ENCODE results near the gene ATRAID. TPM values are rescaled to one million over a fixed set of nuclear protein-coding genes. Genes with fewer than 3 reads are reported as not detected.
A peak's percentile ranks its signal among the peaks of the same experiment; 100 is the strongest.

Gene ATRAID
- polyA plus RNA-seq, 1 donor: 131 TPM

GRCh38 chr2:27218614-27219013, 6.8 kb downstream of the ATRAID start:
- peaks cover 41% of the 10 kb centered on the region for H3K36me3 ChIP-seq (ENCODE audit: control insufficient read depth, insufficient read depth, low read length)
- peak overlapping the region; percentile 12 for H3K27ac ChIP-seq (ENCODE audit: low read length)
- H3K9me3 ChIP-seq (ENCODE audit: control insufficient read depth, low read depth, low read length): no peaks in the 10 kb centered on the region
- DNase-seq: no peak
- H3K4me3 ChIP-seq (ENCODE audit: low read length): no peak overlapping the region
- no peaks in the 10 kb centered on the region for H3K27me3 ChIP-seq (ENCODE audit: control insufficient read depth, insufficient read depth, low read length)
- H3K4me1 ChIP-seq (ENCODE audit: control insufficient read depth, insufficient read depth, low read length): peaks cover 22% of the 10 kb centered on the region
- no CpG with 5 or more reads among the region's 4 CpGs for WGBS (ENCODE audit: insufficient coverage, low lambda C conversion rate)

GRCh38 chr2:27219091-27219490, 7.2 kb downstream of the ATRAID start:
- H3K9me3 ChIP-seq (ENCODE audit: control insufficient read depth, low read depth, low read length): no peaks in the 10 kb centered on the region
- no peak overlapping the region for H3K4me3 ChIP-seq (ENCODE audit: low read length)
- H3K4me1 ChIP-seq (ENCODE audit: control insufficient read depth, insufficient read depth, low read length): peaks cover 20% of the 10 kb centered on the region
- WGBS (ENCODE audit: insufficient coverage, low lambda C conversion rate): 22% methylated on average over 1 of the region's 2 CpGs
- DNase-seq: peak in 1 of 2 donors; percentile 58
- no peaks in the 10 kb centered on the region for H3K27me3 ChIP-seq (ENCODE audit: control insufficient read depth, insufficient read depth, low read length)
- H3K36me3 ChIP-seq (ENCODE audit: control insufficient read depth, insufficient read depth, low read length): peaks cover 45% of the 10 kb centered on the region
- peak overlapping the region; percentile 12 for H3K27ac ChIP-seq (ENCODE audit: low read length)

- Histone ChIP-seq H3K4me3 (ENCODE audit: low read length) (no peak overlapping the region), H3K27ac (ENCODE audit: low read length) (no peak overlapping the region), H3K27me3 (ENCODE audit: control insufficient read depth, insufficient read depth, low read length) (no peaks in the 10 kb centered on the region), H3K36me3 (ENCODE audit: control insufficient read depth, insufficient read depth, low read length) (peaks cover 53% of the 10 kb centered on the region), H3K4me1 (ENCODE audit: control insufficient read depth, insufficient read depth, low read length) (peaks cover 20% of the 10 kb centered on the region), H3K9me3 (ENCODE audit: control insufficient read depth, low read depth, low read length) (no peaks in the 10 kb centered on the region)
- no peak for DNase-seq
- WGBS (ENCODE audit: insufficient coverage, low lambda C conversion rate): 80% methylated on average over 1 of the region's 7 CpGs
Observed at GRCh38 chr2:27220091-27220490, 8.2 kb downstream of the ATRAID start.

DNA sequence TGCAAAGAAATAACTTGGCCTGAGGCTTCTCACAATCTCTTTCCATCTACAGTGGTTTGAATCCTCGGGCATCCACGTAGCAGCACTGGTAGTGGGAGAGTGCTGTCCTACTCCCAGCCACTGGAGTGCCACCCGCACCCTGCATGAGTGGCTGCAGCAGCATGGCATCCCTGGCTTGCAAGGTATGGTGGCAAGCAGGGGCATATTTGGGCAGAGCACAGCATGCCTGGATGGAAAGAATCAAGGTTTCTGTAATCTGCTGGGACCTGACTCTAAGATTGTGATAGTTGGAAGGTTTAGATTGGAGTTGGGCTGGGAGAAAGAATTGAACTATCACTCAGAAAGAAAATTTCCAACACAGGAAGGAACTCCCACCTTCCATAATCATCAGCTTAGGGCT, 9.3 kb downstream of the ATRAID start:
- DNase-seq: no peak
- Histone ChIP-seq H3K9me3 (ENCODE audit: control insufficient read depth, low read depth, low read length) (no peaks in the 10 kb centered on the region), H3K4me3 (ENCODE audit: low read length) (no peak overlapping the region), H3K27ac (ENCODE audit: low read length) (no peak overlapping the region), H3K36me3 (ENCODE audit: control insufficient read depth, insufficient read depth, low read length) (peaks cover 58% of the 10 kb centered on the region), H3K27me3 (ENCODE audit: control insufficient read depth, insufficient read depth, low read length) (no peaks in the 10 kb centered on the region), H3K4me1 (ENCODE audit: control insufficient read depth, insufficient read depth, low read length) (peaks cover 20% of the 10 kb centered on the region)
- no CpG with 5 or more reads among the region's 3 CpGs for WGBS (ENCODE audit: insufficient coverage, low lambda C conversion rate)

DNA sequence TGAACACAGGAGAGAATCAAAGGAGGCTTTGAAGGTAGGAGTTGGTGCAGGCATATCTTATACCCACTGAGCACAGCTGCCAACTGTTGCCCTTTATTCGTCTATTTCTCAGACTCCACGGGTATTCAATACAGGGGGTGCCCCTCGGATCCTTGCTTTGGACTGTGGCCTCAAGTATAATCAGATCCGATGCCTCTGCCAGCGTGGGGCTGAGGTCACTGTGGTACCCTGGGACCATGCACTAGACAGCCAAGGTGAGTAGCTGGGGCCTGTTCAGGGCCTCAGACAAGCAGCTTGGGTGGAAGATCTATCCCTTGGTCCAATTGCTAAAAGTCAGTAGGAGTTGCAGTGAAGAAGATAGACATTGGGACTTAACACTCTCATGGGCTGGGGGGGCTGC, 10.6 kb downstream of the ATRAID start:
- WGBS (ENCODE audit: insufficient coverage, low lambda C conversion rate): no CpG with 5 or more reads among the region's 5 CpGs
- peaks cover 70% of the 10 kb centered on the region for H3K36me3 ChIP-seq (ENCODE audit: control insufficient read depth, insufficient read depth, low read length)

DNA sequence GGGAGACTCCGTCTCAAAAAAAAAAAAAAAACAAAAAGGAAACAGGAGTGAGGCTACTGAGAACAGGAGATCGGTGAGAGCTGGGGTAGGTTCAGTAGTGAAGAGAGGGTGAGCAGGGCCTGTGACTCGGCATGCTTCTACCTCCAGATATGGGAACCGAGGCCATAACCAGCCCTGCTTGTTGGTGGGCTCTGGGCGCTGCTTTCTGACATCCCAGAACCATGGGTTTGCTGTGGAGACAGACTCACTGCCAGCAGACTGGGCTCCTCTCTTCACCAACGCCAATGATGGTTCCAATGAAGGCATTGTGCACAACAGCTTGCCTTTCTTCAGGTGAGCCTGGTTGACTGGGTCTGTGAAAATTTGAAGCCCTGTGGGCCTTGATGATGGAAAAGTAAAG, 11.6 kb downstream of the ATRAID start:
- Histone ChIP-seq H3K4me1 (ENCODE audit: control insufficient read depth, insufficient read depth, low read length) (peaks cover 8% of the 10 kb centered on the region), H3K36me3 (ENCODE audit: control insufficient read depth, insufficient read depth, low read length) (peaks cover 69% of the 10 kb centered on the region)
- WGBS (ENCODE audit: insufficient coverage, low lambda C conversion rate): no CpG with 5 or more reads among the region's 6 CpGs

More for the DNA sequence above, 10.6 kb downstream of the ATRAID start:
- Histone ChIP-seq H3K9me3 (ENCODE audit: control insufficient read depth, low read depth, low read length) (no peaks in the 10 kb centered on the region), H3K27me3 (ENCODE audit: control insufficient read depth, insufficient read depth, low read length) (no peaks in the 10 kb centered on the region), H3K4me1 (ENCODE audit: control insufficient read depth, insufficient read depth, low read length) (peaks cover 17% of the 10 kb centered on the region), H3K4me3 (ENCODE audit: low read length) (no peak overlapping the region), H3K27ac (ENCODE audit: low read length) (no peak overlapping the region)
- DNase-seq: no peak

DNA sequence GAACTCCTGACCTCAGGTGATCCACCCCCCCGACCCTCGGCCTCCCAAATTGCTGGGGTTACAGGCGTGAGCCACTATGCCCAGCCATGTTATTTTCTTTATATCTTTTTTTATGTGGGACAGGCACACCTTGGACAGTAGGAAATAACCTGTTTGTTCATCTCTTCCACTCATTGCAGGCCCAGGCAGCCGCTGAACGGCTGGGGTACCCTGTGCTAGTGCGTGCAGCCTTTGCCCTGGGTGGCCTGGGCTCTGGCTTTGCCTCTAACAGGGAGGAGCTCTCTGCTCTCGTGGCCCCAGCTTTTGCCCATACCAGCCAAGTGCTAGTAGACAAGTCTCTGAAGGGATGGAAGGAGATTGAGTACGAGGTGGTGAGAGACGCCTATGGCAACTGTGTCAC, 13.7 kb downstream of the ATRAID start:
- no peak for DNase-seq
- H3K9me3 ChIP-seq (ENCODE audit: control insufficient read depth, low read depth, low read length): no peaks in the 10 kb centered on the region
- H3K4me3 ChIP-seq (ENCODE audit: low read length): no peak overlapping the region
- no peak overlapping the region for H3K27ac ChIP-seq (ENCODE audit: low read length)
- no peaks in the 10 kb centered on the region for H3K4me1 ChIP-seq (ENCODE audit: control insufficient read depth, insufficient read depth, low read length)
- WGBS (ENCODE audit: insufficient coverage, low lambda C conversion rate): no CpG with 5 or more reads among the region's 9 CpGs
- peaks cover 70% of the 10 kb centered on the region for H3K36me3 ChIP-seq (ENCODE audit: control insufficient read depth, insufficient read depth, low read length)
- no peaks in the 10 kb centered on the region for H3K27me3 ChIP-seq (ENCODE audit: control insufficient read depth, insufficient read depth, low read length)

More for the DNA sequence above, 11.6 kb downstream of the ATRAID start:
- no peak overlapping the region for H3K27ac ChIP-seq (ENCODE audit: low read length)
- DNase-seq: no peak
- H3K27me3 ChIP-seq (ENCODE audit: control insufficient read depth, insufficient read depth, low read length): no peaks in the 10 kb centered on the region
- H3K4me3 ChIP-seq (ENCODE audit: low read length): no peak overlapping the region
- no peaks in the 10 kb centered on the region for H3K9me3 ChIP-seq (ENCODE audit: control insufficient read depth, low read depth, low read length)

DNA sequence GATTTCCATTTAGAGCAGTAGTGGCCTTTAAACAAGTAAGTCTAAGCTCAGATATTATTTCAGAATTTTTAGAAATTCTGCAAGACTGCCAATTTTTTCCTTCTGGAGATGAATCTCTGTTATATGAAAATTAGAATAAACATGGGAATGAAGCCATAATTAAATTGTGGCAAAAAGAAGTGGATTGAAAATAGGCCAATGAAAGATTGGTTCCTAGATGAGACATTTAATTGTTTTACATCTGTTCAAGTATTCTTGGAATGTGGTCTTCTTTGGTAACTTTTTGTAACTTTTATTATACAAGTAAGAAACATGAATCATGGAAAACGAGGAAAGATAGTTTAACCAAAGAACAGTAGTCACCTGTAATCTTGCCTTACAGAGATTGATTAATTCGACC, 15.7 kb downstream of the ATRAID start:
- peaks cover 72% of the 10 kb centered on the region for H3K36me3 ChIP-seq (ENCODE audit: control insufficient read depth, insufficient read depth, low read length)
- WGBS (ENCODE audit: insufficient coverage, low lambda C conversion rate): no CpG with 5 or more reads among the region's 2 CpGs

DNA sequence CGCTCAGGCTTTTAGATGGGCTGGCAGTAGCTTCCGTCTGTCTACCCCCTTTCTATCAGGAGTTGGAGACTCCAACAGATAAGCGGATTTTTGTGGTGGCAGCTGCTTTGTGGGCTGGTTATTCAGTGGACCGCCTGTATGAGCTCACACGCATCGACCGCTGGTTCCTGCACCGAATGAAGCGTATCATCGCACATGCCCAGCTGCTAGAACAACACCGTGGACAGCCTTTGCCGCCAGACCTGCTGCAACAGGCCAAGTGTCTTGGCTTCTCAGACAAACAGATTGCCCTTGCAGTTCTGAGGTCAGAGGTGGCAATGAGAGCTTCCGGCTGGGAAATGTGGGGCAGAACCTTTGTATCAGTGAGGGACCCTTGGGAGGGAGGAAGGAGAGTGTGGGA, 20.1 kb downstream of the ATRAID start:
- no peak for DNase-seq
- no peaks in the 10 kb centered on the region for H3K4me1 ChIP-seq (ENCODE audit: control insufficient read depth, insufficient read depth, low read length)
- WGBS (ENCODE audit: insufficient coverage, low lambda C conversion rate): no CpG with 5 or more reads among the region's 13 CpGs
- no peak overlapping the region for H3K4me3 ChIP-seq (ENCODE audit: low read length)
- no peak overlapping the region for H3K27ac ChIP-seq (ENCODE audit: low read length)
- no peaks in the 10 kb centered on the region for H3K9me3 ChIP-seq (ENCODE audit: control insufficient read depth, low read depth, low read length)
- no peaks in the 10 kb centered on the region for H3K27me3 ChIP-seq (ENCODE audit: control insufficient read depth, insufficient read depth, low read length)
- peaks cover 74% of the 10 kb centered on the region for H3K36me3 ChIP-seq (ENCODE audit: control insufficient read depth, insufficient read depth, low read length)

More for the DNA sequence above, 15.7 kb downstream of the ATRAID start:
- Histone ChIP-seq H3K27me3 (ENCODE audit: control insufficient read depth, insufficient read depth, low read length) (no peaks in the 10 kb centered on the region), H3K9me3 (ENCODE audit: control insufficient read depth, low read depth, low read length) (no peaks in the 10 kb centered on the region), H3K4me1 (ENCODE audit: control insufficient read depth, insufficient read depth, low read length) (no peaks in the 10 kb centered on the region), H3K27ac (ENCODE audit: low read length) (no peak overlapping the region), H3K4me3 (ENCODE audit: low read length) (no peak overlapping the region)
- DNase-seq: no peak

GRCh38 chr2:27233341-27233740, 21.5 kb downstream of the ATRAID start:
- Histone ChIP-seq H3K27ac (ENCODE audit: low read length) (no peak overlapping the region), H3K36me3 (ENCODE audit: control insufficient read depth, insufficient read depth, low read length) (peaks cover 83% of the 10 kb centered on the region), H3K4me3 (ENCODE audit: low read length) (no peak overlapping the region), H3K27me3 (ENCODE audit: control insufficient read depth, insufficient read depth, low read length) (no peaks in the 10 kb centered on the region), H3K4me1 (ENCODE audit: control insufficient read depth, insufficient read depth, low read length) (no peaks in the 10 kb centered on the region), H3K9me3 (ENCODE audit: control insufficient read depth, low read depth, low read length) (no peaks in the 10 kb centered on the region)
- no peak for DNase-seq
- no CpG with 5 or more reads among the region's 14 CpGs for WGBS (ENCODE audit: insufficient coverage, low lambda C conversion rate)

DNA sequence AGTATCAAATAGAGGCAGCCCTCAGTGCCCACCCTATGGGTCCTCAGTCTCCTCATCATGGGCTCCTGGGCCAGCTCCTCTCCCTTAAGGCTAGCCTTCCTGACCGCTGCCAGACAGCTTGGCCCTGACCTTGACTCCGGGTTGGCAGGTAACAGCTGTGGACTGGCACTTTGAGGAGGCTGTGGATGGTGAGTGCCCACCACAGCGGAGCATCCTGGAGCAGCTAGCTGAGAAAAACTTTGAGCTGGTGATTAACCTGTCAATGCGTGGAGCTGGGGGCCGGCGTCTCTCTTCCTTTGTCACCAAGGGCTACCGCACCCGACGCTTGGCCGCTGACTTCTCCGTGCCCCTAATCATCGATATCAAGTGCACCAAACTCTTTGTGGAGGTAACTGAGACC, 24.3 kb downstream of the ATRAID start:
- Histone ChIP-seq H3K4me1 (ENCODE audit: control insufficient read depth, insufficient read depth, low read length) (no peaks in the 10 kb centered on the region), H3K27me3 (ENCODE audit: control insufficient read depth, insufficient read depth, low read length) (no peaks in the 10 kb centered on the region), H3K36me3 (ENCODE audit: control insufficient read depth, insufficient read depth, low read length) (peaks cover 97% of the 10 kb centered on the region), H3K9me3 (ENCODE audit: control insufficient read depth, low read depth, low read length) (no peaks in the 10 kb centered on the region), H3K4me3 (ENCODE audit: low read length) (no peak overlapping the region), H3K27ac (ENCODE audit: low read length) (no peak overlapping the region)
- no peak for DNase-seq
- no CpG with 5 or more reads among the region's 12 CpGs for WGBS (ENCODE audit: insufficient coverage, low lambda C conversion rate)

Data from large intestine (tissue), 3 donors.